MM.1S (cell line): Measurements from ENCODE around the gene GPR35.

Source experiments
- EZH2 ChIP-seq: fragments of 300-600 bp; sonication (generic); optimal IDR thresholded peaks from 2 replicates; pipeline ENCODE3; 2017; ENCODE audit warnings: low read depth, mild to moderate bottlenecking, antibody characterized with exemption, low read length, mixed read lengths
- EZH2phosphoT487 ChIP-seq: fragments of 300-600 bp; sonication (generic); IDR thresholded peaks from 2 replicates; pipeline ENCODE4 v1.6.1; 2018; ENCODE audit warnings: antibody characterized with exemption, low read length
- TF ChIP-seq, protein P1 (sequence below): fragments of 300-600 bp; sonication (generic); IDR thresholded peaks from 2 replicates; pipeline ENCODE4 v1.5.1; 2016; ENCODE audit warnings: antibody characterized with exemption, low read length, mixed read lengths

DNA sequence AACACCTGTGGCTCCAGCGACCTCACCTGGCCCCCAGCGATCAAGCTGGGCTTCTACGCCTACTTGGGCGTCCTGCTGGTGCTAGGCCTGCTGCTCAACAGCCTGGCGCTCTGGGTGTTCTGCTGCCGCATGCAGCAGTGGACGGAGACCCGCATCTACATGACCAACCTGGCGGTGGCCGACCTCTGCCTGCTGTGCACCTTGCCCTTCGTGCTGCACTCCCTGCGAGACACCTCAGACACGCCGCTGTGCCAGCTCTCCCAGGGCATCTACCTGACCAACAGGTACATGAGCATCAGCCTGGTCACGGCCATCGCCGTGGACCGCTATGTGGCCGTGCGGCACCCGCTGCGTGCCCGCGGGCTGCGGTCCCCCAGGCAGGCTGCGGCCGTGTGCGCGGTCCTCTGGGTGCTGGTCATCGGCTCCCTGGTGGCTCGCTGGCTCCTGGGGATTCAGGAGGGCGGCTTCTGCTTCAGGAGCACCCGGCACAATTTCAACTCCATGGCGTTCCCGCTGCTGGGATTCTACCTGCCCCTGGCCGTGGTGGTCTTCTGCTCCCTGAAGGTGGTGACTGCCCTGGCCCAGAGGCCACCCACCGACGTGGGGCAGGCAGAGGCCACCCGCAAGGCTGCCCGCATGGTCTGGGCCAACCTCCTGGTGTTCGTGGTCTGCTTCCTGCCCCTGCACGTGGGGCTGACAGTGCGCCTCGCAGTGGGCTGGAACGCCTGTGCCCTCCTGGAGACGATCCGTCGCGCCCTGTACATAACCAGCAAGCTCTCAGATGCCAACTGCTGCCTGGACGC lies 4.9 kb downstream of the GPR35 start:
- TF ChIP-seq, protein P1, sequence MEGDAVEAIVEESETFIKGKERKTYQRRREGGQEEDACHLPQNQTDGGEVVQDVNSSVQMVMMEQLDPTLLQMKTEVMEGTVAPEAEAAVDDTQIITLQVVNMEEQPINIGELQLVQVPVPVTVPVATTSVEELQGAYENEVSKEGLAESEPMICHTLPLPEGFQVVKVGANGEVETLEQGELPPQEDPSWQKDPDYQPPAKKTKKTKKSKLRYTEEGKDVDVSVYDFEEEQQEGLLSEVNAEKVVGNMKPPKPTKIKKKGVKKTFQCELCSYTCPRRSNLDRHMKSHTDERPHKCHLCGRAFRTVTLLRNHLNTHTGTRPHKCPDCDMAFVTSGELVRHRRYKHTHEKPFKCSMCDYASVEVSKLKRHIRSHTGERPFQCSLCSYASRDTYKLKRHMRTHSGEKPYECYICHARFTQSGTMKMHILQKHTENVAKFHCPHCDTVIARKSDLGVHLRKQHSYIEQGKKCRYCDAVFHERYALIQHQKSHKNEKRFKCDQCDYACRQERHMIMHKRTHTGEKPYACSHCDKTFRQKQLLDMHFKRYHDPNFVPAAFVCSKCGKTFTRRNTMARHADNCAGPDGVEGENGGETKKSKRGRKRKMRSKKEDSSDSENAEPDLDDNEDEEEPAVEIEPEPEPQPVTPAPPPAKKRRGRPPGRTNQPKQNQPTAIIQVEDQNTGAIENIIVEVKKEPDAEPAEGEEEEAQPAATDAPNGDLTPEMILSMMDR, result no peak
- no peak for TF ChIP-seq EZH2
- TF ChIP-seq EZH2phosphoT487, result no peak
